A673 (cell line): Measurements from ENCODE around the gene SCYL2.

Source experiments
- CTCF ChIP-seq: fragments of 300-800, 200-600 bp; sonication (generic); conservative IDR thresholded peaks from 2 replicates; pipeline ENCODE4 v1.5.1; 2017; ENCODE audit warnings: low read depth, mild to moderate bottlenecking, antibody characterized with exemption, low read length, moderate library complexity, mixed read lengths
- EZH2 ChIP-seq: fragments of 200-600 bp; sonication (generic); IDR thresholded peaks from 2 replicates; pipeline ENCODE4 v1.6.1; 2017; ENCODE audit warnings: borderline replicate concordance, low read depth, mild to moderate bottlenecking, mixed read lengths, antibody characterized with exemption, low read length; ENCODE audit not compliant: poor library complexity, severe bottlenecking

GRCh38 chr12:100382338-100382737 is 115.4 kb downstream of the SCYL2 start:
- TF ChIP-seq CTCF (no peak), EZH2 (no peak)
